ENCODE measurements around the gene ZNF644.
A peak's percentile ranks its signal among the peaks of the same experiment; 100 is the strongest.

DNA sequence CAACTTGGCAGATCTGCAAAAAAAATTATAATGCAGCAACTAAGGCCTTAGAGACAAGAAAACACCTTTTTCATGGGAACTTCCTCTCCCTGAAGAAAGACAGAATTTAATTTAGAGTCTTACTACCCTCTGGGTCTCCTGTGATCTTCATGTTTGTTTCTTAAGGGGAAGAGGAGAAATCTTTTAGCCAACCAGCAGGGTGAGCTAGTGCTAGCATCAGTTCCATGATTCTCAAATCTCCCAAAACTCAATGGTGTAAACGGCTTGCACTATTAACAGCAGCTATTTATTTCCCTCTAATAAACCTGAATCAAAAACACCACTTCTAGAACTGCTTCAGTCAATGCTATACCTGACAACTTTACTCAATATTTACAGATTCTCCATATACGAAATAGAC lies 3.8 kb downstream of the ZNF644 start:
- TF ChIP-seq, protein P1, sequence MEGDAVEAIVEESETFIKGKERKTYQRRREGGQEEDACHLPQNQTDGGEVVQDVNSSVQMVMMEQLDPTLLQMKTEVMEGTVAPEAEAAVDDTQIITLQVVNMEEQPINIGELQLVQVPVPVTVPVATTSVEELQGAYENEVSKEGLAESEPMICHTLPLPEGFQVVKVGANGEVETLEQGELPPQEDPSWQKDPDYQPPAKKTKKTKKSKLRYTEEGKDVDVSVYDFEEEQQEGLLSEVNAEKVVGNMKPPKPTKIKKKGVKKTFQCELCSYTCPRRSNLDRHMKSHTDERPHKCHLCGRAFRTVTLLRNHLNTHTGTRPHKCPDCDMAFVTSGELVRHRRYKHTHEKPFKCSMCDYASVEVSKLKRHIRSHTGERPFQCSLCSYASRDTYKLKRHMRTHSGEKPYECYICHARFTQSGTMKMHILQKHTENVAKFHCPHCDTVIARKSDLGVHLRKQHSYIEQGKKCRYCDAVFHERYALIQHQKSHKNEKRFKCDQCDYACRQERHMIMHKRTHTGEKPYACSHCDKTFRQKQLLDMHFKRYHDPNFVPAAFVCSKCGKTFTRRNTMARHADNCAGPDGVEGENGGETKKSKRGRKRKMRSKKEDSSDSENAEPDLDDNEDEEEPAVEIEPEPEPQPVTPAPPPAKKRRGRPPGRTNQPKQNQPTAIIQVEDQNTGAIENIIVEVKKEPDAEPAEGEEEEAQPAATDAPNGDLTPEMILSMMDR (IDR thresholded peaks at IDR 0.05; ENCODE audit: low read length): peak; percentile 37
- TF ChIP-seq EZH2 (optimal IDR thresholded peaks at IDR 0.05; ENCODE audit: low read depth, low read length) (no peak), EZH2phosphoT487 (IDR thresholded peaks at IDR 0.05; ENCODE audit: low read length) (no peak)
